IMR-90 (cell line): ENCODE measurements around the gene RBFOX2. TPM values are rescaled to one million over a fixed set of nuclear protein-coding genes. Genes with fewer than 3 reads are reported as not detected.

Source experiments
- ATAC-seq: fragments of 200-7000 bp; cut with Tn5 transposase; 2 replicates; pipeline ENCODE4 v1.9.1; 2020; ENCODE audit warnings: low read depth, mild to moderate bottlenecking, moderate library complexity
- BruUV-seq: library from RNA; stranded (reverse); fragments of 400-500 nt; replicated peaks from 2 replicates; lab custom pipeline; 2021; lab: Mats Ljungman, UMichigan
- CTCF ChIA-PET: fragments of 300-600 bp; formaldehyde crosslinking; extraction: SDS; loops from one replicate; lab custom pipeline; 2021; ENCODE audit warnings: antibody characterized with exemption; lab: Yijun Ruan, JAX
- POLR2A ChIA-PET: fragments of 300-600 bp; sonication (Branson Sonifier 250); formaldehyde crosslinking; loops from one replicate; lab custom pipeline; 2022; ENCODE audit warnings: antibody characterized with exemption; ENCODE audit not compliant: unreplicated experiment; lab: Charles Lee
- DNase-seq: peaks from one replicate; pipeline ENCODE4 v3.0.0; 2013
- H2AFZ ChIP-seq: replicated peaks from 2 replicates; pipeline ENCODE3; 2013; ENCODE audit warnings: low read length, mild to moderate bottlenecking; ENCODE audit not compliant: poor library complexity
- H2AK5ac ChIP-seq: 2 replicates; pipeline ENCODE4 v1.6.1; 2013; ENCODE audit warnings: low read depth, low read length, inconsistent platforms
- H2AK9ac ChIP-seq: replicated peaks from 2 replicates; pipeline ENCODE3; 2013; ENCODE audit warnings: mild to moderate bottlenecking, low read depth, low read length, moderate library complexity; ENCODE audit not compliant: poor library complexity
- H2BK120ac ChIP-seq: 2 replicates; pipeline ENCODE4 v1.6.1; 2013; ENCODE audit warnings: low read depth, low read length, inconsistent platforms
- H2BK15ac ChIP-seq: 3 replicates; pipeline ENCODE4 v1.6.1; 2013; ENCODE audit warnings: low read depth, low read length, inconsistent platforms
- H2BK20ac ChIP-seq: 2 replicates; pipeline ENCODE4 v1.6.1; 2013; ENCODE audit warnings: low read depth, mild to moderate bottlenecking, inconsistent platforms, low read length, moderate library complexity
- H2BK5ac ChIP-seq: 2 replicates; pipeline ENCODE4 v1.6.1; 2013; ENCODE audit warnings: mild to moderate bottlenecking, low read depth, low read length, inconsistent platforms; ENCODE audit not compliant: poor library complexity, severe bottlenecking
- H3K14ac ChIP-seq: replicated peaks from 2 replicates; pipeline ENCODE4 v1.6.1; 2013; ENCODE audit warnings: low read depth, low read length, inconsistent platforms
- H3K18ac ChIP-seq: 2 replicates; pipeline ENCODE4 v1.6.1; 2013; ENCODE audit warnings: low read depth, low read length, control low read depth
- H3K23ac ChIP-seq: 2 replicates; pipeline ENCODE4 v1.6.1; 2013; ENCODE audit warnings: low read depth, low read length, inconsistent platforms
- H3K27ac ChIP-seq: 2 replicates; pipeline ENCODE4 v1.5.1; 2013; ENCODE audit warnings: mild to moderate bottlenecking, control low read depth, low read length; ENCODE audit not compliant: insufficient read depth
- H3K27me3 ChIP-seq: 2 replicates; pipeline ENCODE4 v1.6.1; 2013; ENCODE audit warnings: low read length; ENCODE audit not compliant: control insufficient read depth, insufficient read depth
- H3K36me3 ChIP-seq: 2 replicates; pipeline ENCODE4 v1.6.1; 2013; ENCODE audit warnings: low read length, mixed read lengths; ENCODE audit not compliant: control insufficient read depth, insufficient read depth
- H3K4ac ChIP-seq: 2 replicates; pipeline ENCODE4 v1.6.1; 2013; ENCODE audit warnings: low read depth, low read length, inconsistent platforms
- H3K4me1 ChIP-seq: 2 replicates; pipeline ENCODE4 v1.6.1; 2013; ENCODE audit warnings: low read length, mixed read lengths; ENCODE audit not compliant: control insufficient read depth, insufficient read depth
- H3K4me2 ChIP-seq: 2 replicates; pipeline ENCODE4 v1.6.1; 2013; ENCODE audit warnings: low read depth, mild to moderate bottlenecking, control low read depth, low read length, moderate library complexity
- H3K4me3 ChIP-seq: 2 replicates; pipeline ENCODE4 v1.5.1; 2013; ENCODE audit warnings: low read depth, mild to moderate bottlenecking, control low read depth, low read length, moderate library complexity; ENCODE audit not compliant: insufficient read depth
- H3K56ac ChIP-seq: 2 replicates; pipeline ENCODE4 v1.6.1; 2013; ENCODE audit warnings: low read length, inconsistent platforms; ENCODE audit not compliant: insufficient read depth; ENCODE audit errors: extremely low read depth
- H3K79me1 ChIP-seq, 2 experiments: 2 replicates each; pipeline ENCODE4 v1.6.1; 2013; ENCODE audit warnings: low read length in 2 of 2, inconsistent platforms in 1 of 2, low read depth in 1 of 2
- H3K9ac ChIP-seq: 2 replicates; pipeline ENCODE4 v1.6.1; 2013; ENCODE audit warnings: low read depth, low read length, control low read depth
- H3K9me1 ChIP-seq: 2 replicates; pipeline ENCODE4 v1.6.1; 2013; ENCODE audit warnings: low read length, inconsistent platforms; ENCODE audit not compliant: insufficient read depth
- H3K9me3 ChIP-seq: 2 replicates; pipeline ENCODE4 v1.6.1; 2013; ENCODE audit warnings: low read length; ENCODE audit not compliant: control insufficient read depth, insufficient read depth
- H4K20me1 ChIP-seq: 2 replicates; pipeline ENCODE4 v1.6.1; 2013; ENCODE audit warnings: low read length, inconsistent platforms; ENCODE audit not compliant: insufficient read depth
- H4K5ac ChIP-seq: 2 replicates; pipeline ENCODE4 v1.6.1; 2013; ENCODE audit warnings: mild to moderate bottlenecking, low read depth, low read length, control low read depth
- H4K8ac ChIP-seq, 2 experiments: 2 replicates each; pipeline ENCODE4 v1.6.1; 2013; ENCODE audit warnings: low read depth in 2 of 2, low read length in 2 of 2, control low read depth in 1 of 2, inconsistent platforms in 1 of 2
- H4K91ac ChIP-seq: 2 replicates; pipeline ENCODE4 v1.6.1; 2013; ENCODE audit warnings: low read depth, low read length, inconsistent platforms; ENCODE audit not compliant: insufficient read depth
- BHLHE40 ChIP-seq: fragments of 150-350 bp; IDR thresholded peaks from 2 replicates; pipeline ENCODE4 v1.6.1; 2016; ENCODE audit warnings: mild to moderate bottlenecking, low read depth, low read length
- CHD1 ChIP-seq: IDR thresholded peaks from 2 replicates; pipeline ENCODE4 v1.6.1; 2012; ENCODE audit warnings: low read depth, low read length, improper control_type of control experiment
- CTCF ChIP-seq: conservative IDR thresholded peaks from 2 replicates; pipeline ENCODE4 v1.5.1; 2012; ENCODE audit warnings: mild to moderate bottlenecking, low read depth, low read length, improper control_type of control experiment
- MAFK ChIP-seq: IDR thresholded peaks from 2 replicates; pipeline ENCODE4 v1.6.1; 2012; ENCODE audit warnings: low read depth, low read length, improper control_type of control experiment
- MAZ ChIP-seq: IDR thresholded peaks from 2 replicates; pipeline ENCODE4 v1.6.1; 2012; ENCODE audit warnings: low read depth, mild to moderate bottlenecking, low read length, improper control_type of control experiment, moderate library complexity, borderline replicate concordance
- MXI1 ChIP-seq: IDR thresholded peaks from 2 replicates; pipeline ENCODE4 v1.6.1; 2012; ENCODE audit warnings: low read depth, mild to moderate bottlenecking, low read length, moderate library complexity, borderline replicate concordance
- RAD21 ChIP-seq: IDR thresholded peaks from 2 replicates; pipeline ENCODE4 v1.6.1; 2012; ENCODE audit warnings: low read length, improper control_type of control experiment
- RCOR1 ChIP-seq: IDR thresholded peaks from 2 replicates; pipeline ENCODE4 v1.6.1; 2012; ENCODE audit warnings: mild to moderate bottlenecking, low read length, improper control_type of control experiment; ENCODE audit not compliant: insufficient replicate concordance
- RFX5 ChIP-seq: IDR thresholded peaks from 2 replicates; pipeline ENCODE4 v1.8.0; 2012; ENCODE audit warnings: low read depth, mild to moderate bottlenecking, low read length, moderate library complexity
- WGBS, 2 experiments: methylation state at CpG; one replicate each; pipeline versions ENCODE4 v1.1.5 to v1.1.7; 2013; ENCODE audit warnings: missing lambda C conversion rate in 2 of 2; ENCODE audit not compliant: insufficient read length in 1 of 2; ENCODE audit errors: extremely low coverage in 2 of 2; 5-methylcytosine and 5-hydroxymethylcytosine counted together
- dilution Hi-C: fragments of 300-500 bp; cut with HindIII; formaldehyde crosslinking; loops from one replicate; pipeline ENCODE4 v1.14.3; 2018; ENCODE audit warnings: low sequenced_read_pairs; ENCODE audit not compliant: unreplicated experiment
- in situ Hi-C: fragments of 300-500 bp; cut with MboI; formaldehyde crosslinking; loops from 3 replicates; pipeline ENCODE4 v1.14.3; 2019; ENCODE audit warnings: low sequenced_read_pairs, inconsistent platforms, mixed read lengths
- intact Hi-C: fragments of 100-400 bp; cut with micrococcal nuclease; formaldehyde crosslinking; loops from 2 replicates; pipeline ENCODE4 v1.10.0; 2022
- polyA plus RNA-seq, 3 experiments: library from polyadenylated mRNA; depleted of rRNA; stranded (reverse); fragments of >200 nt; gene quantifications; 2 replicates each; pipeline ENCODE4 v1.2.3, GENCODE V29; 2012; ENCODE audit warnings: low replicate concordance in 1 of 3
- total RNA-seq: library from RNA; depleted of rRNA; stranded (reverse); fragments of >200 nt; gene quantifications from 2 replicates; pipeline ENCODE4 v1.2.3, GENCODE V29; 2012

The RBFOX2 gene
- total and polyA plus RNA-seq, 2 of the 4 experiments (the other 2 are of a cell fraction) = 146 to 178 TPM

- Histone ChIP-seq H4K20me1 (peaks cover 60% of the 10 kb centered on the region), H2AK5ac (no peak overlapping the region), H3K56ac (no peak overlapping the region), H3K27ac (no peak overlapping the region), H3K9me1 (peaks cover 13% of the 10 kb centered on the region), H3K79me1 (peaks cover 45 to 87% of the 10 kb centered on the region in 2 experiments), H3K9me3 (no peaks in the 10 kb centered on the region), H2AFZ (no peak overlapping the region), H3K18ac (no peak overlapping the region), H3K23ac (no peak overlapping the region), H4K8ac (no peak overlapping the region), H2BK15ac (no peak overlapping the region), H3K4ac (no peak overlapping the region), H4K91ac (no peak overlapping the region), H3K27me3 (no peaks in the 10 kb centered on the region), H2BK20ac (no peak overlapping the region), H2BK120ac (no peak overlapping the region), H3K9ac (no peak overlapping the region), H3K4me2 (no peak overlapping the region), H2BK5ac (no peak overlapping the region), H3K36me3 (no peaks in the 10 kb centered on the region), H3K4me3 (no peak overlapping the region), H3K14ac (no peak overlapping the region), H4K5ac (no peak overlapping the region), H3K4me1 (peaks cover 5% of the 10 kb centered on the region), H2AK9ac (no peak overlapping the region)
- POLR2A ChIA-PET = no interaction called here
- WGBS, 2 experiments = 67% methylated on average over 1 of the region's 2 CpGs; no CpG with 5 or more reads in 1 of the 2 experiments
- DNase-seq = no peak
- no peak for ATAC-seq
- intact Hi-C loops (loop anchor here (5.0 kb wide), 1 partner anchor 42 kb away; no protein-coding TSS in a partner anchor), in situ Hi-C loops (no loop called here), dilution Hi-C loops (no loop called here)
- no peak for TF ChIP-seq RFX5
- no peak for TF ChIP-seq CHD1
- TF ChIP-seq BHLHE40 = no peak
- no peak for TF ChIP-seq MAZ
- no peak for TF ChIP-seq CTCF
- TF ChIP-seq RAD21 = no peak
- no peak for TF ChIP-seq MAFK
- no peak for TF ChIP-seq RCOR1
- no peak for TF ChIP-seq MXI1
- CTCF ChIA-PET = interaction anchor here (0.7 kb wide), 1 partner anchor 22 kb away, joined by 3 read pairs; no protein-coding TSS in a partner anchor
- BruUV-seq = no TSS peak
Observed at GRCh38 chr22:35904336-35904692, 124.3 kb downstream of the RBFOX2 start.
